GM18951 (cell line): ENCODE data around the gene CRP.
"Not testable (repeated sequence)": the region's sequence is repeated elsewhere in the genome, so short reads cannot be mapped to it uniquely, and the experiment has no call there.

Experiments
- POLR2A ChIP-seq: IDR thresholded peaks from 4 replicates; pipeline ENCODE4 v1.6.1; 2011; ENCODE audit warnings: mild to moderate bottlenecking; ENCODE audit not compliant: insufficient read length, insufficient read depth; ENCODE audit errors: extremely low read depth
- in situ Hi-C: fragments of 300-500 bp; cut with MboI; formaldehyde crosslinking; loops from one replicate; pipeline ENCODE4 v1.12.0; 2022; ENCODE audit warnings: low sequenced_read_pairs, mixed read lengths, inconsistent platforms; ENCODE audit not compliant: unreplicated experiment

The CRP gene

DNA sequence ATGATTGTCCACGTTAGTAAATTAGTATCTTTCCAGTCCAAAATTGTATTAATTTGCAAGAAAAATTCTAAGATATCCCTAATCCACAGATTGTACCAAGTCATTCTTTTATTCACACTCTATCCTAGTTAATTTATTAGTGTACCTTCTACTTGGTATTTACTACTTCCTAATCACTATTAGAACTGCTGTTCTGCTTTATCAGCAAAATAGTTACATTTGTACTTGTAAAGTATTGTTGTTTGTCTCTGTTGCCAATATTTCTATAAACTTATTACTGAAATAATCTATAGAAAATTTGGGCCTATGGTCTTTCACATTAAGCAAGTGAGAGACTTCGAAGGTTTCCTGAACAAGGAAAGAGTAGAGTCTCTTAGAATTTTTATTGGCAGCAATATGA is 5.6 kb upstream of the CRP start:
- in situ Hi-C loops: no loop called here
- no peak for TF ChIP-seq POLR2A

DNA sequence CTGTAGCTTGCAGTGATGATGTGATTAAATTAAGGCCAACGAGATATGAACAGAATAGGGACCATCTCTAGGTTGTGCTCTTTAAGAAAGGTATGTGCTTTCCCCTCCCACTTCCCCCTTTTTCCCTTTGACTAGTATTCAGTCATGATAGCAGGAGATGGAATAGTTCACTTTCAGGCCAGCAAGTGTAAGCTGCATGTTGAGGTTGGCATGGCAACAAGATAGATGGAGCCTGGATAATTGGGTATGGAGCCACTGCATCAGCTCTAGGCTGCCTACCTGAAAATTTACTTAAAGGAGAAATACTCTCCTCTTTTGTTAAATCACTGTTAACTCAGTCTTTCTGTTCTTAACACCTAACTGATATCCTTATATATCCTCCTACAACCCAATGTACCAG is 1.5 kb upstream of the CRP start:
- in situ Hi-C loops: no loop called here
- no peak for TF ChIP-seq POLR2A

DNA sequence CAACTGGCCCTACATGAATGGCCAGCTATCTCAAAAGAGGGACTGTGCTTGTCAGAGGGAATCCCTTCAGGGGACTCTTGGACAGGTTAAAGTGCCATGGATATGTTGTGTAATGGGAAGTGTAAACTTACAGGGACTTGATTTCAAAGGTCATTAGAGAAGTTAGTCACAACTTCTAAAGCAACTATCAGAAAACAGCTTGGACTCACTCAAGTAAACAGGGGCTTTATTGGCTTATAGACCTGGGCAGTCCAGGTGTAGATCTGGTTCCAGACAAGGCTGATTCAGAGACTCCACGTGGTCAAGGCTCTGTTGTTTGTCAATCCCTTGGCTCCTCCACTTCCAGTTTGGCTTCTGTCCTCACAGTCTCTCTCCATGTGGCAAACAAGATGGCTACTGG is 2.3 kb downstream of the CRP start:
- no peak for TF ChIP-seq POLR2A
- in situ Hi-C loops: no loop called here

DNA sequence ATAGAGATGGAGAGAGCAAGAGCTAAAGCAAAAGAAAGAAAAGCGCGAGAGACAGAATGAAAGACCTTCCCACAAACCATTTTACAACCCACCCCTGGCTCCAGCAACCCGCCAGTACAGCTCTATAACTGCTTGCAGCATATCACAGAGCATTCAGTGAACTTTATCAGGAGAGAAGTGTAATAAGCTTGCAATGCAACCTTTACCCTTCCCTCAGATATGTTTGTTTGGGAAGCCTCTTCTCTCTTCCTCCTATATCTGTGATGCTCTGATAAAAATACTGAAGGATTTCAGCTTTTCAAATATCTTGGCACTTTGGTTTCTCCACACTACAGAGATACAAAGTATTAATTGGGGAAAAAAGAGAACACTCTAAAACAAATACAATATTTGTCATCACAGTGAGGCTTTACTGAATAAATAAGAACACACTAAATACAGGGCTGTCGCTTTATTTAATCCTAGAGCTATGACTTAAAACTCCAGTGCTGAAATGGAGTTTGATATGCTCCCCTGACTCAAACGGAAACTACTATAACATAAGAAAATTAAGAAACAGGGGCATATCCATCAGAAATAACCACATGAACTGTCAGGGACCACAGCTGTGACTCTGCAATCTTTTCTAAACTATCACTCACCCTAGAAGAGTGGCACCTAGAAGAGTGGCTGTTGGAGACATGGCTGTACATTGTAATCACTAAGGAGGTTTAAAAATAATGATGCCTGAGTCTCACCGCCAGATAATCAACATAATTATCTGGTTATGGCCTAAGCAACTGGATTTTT is 6.7 kb downstream of the CRP start:
- TF ChIP-seq POLR2A: no peak
- in situ Hi-C loops: no loop called here

DNA sequence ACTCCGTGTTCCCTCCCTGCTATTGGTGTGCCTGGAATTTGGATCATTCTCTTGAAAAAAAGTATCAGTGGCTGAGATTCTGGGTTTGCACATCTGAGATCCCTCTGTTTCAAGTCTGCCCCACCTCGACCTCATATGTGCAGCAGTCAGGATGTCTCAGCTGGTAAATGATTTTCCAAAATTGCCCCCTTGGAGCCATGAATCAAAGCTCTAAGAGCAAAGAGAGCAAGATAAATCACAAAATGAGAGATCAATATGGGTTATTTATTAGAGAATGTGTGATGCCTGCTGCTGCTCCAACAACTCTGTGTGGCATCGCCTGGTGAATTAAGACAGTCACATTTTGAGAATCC is 8.5 kb downstream of the CRP start:
- in situ Hi-C loops: no loop called here
- TF ChIP-seq POLR2A: no peak

DNA sequence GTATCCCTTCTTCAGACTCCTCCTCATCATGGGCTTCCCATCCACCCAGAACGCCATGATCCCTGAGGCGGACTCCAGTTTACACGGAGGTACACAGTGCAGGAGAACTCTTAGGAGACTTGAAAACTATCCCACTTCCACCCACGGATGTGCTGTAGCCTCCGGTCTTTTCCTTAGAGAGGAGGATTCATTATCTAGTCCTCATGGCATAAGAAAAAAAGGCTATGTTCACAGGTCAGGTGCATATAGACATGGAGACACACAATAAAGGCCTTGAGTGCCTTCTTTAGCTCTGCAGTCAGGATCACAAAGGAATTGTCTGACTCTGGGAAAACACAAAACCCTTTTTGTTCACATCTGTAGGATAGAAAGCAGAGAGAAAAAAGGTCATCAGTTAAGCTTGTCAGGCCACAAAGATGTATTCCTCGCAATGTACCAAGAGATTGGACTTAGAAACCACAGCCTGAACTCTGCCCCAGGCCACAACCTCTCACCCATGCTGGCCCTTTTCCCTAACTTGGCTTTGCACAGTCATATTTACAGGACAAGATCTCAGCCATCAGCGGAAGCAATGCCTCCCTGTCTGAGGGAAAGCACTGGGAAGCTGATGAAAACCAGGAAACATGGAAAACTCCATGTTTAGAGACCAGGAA is 9.0 kb downstream of the CRP start:
- in situ Hi-C loops: no loop called here
- TF ChIP-seq POLR2A: no peak

DNA sequence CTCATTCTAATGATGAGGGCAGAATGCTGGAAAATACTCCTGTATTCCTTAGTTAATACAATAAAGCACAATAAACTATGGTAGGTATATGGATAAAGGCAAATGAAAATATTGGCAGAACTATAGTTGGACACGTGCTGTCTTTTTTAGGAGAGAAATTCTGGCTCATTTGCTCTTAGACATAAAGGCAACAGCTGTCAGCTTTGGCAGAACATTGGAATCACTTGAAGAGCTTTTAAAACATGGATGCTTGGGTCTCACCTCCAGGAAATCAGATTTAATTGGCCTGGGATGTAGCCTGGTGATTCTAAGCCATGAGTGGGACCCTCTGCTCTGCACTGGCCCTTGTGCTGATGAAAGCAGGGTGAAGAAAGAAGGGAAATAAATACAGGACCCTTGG is 9.9 kb downstream of the CRP start:
- no peak for TF ChIP-seq POLR2A
- in situ Hi-C loops: no loop called here

DNA sequence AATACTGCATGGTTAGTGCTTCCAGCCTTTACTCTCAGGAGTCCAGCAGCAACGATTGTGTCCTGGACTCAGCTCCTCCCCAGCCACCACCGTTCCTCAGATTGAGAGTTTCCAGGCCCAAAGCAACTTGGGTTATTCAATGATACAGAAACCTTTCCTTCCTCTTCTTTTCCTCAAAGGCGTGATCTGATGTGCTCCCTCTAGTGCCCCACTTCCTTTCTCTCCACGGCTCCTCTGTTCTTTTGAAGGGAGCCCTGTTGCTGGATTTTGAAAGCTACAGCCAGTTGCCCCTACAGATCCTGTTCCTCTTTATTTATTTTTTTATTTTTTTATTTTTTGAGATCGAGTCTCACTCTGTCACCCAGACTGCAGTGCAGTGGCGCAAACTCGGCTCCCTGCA is 14.1 kb downstream of the CRP start:
- in situ Hi-C loops: no loop called here
- no peak for TF ChIP-seq POLR2A

DNA sequence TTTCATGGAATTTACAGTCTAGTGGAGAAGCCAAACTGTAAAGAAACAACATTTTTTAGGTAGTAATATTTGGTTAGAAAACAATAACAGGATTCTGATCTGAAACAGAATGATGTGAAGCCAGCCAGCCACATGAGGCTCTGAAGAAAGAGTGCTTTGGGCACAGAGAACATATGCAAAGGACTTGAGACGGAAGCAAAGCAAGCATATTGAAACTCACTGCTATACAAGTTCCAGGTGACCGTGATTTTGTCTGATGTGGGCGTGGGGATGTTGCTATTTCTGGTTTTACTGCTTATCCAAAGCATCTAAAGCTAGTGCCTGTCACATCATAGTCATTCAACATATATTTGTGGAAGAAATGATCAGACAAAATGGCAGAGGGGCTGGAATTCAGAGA is 14.7 kb downstream of the CRP start:
- in situ Hi-C loops: no loop called here
- TF ChIP-seq POLR2A: no peak

DNA sequence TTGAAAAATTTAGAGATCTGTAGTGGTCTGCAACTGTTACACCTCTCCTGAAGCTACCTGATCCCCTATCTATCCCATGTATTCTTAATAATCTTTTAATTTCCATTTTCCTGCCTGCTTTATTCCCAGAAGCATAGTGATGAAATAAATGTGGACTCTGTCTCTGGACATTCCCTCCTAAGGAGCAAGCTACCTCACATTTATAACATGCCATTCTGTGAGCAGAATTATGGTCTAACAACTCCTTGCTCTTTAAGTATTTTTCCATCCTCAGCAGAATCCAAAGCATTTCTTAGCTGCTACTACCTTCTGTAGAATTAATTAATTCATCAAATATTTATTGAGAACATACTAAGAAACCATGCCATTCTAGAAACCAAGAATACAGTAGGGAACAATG is 15.1 kb downstream of the CRP start:
- no peak for TF ChIP-seq POLR2A
- in situ Hi-C loops: no loop called here

DNA sequence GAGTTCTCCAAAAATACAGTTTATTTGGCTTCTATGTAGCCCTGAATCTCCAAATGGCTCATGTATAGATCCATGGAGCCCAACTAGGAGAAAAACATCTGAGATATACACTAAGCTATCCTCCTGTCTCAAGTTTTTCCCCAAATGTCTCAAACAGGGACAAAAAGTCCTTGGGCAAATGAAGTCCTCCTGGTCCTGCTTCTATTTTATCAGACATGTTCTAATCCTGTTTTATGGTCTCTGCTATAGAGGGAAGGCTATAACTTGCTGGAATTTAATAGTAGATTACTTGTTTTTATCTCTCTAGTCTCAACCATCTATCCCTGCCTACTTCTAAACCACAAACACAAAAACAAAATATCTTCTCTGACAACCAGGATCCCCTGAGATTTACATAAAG is 26.9 kb downstream of the CRP start:
- in situ Hi-C loops: no loop called here
- TF ChIP-seq POLR2A: no peak

DNA sequence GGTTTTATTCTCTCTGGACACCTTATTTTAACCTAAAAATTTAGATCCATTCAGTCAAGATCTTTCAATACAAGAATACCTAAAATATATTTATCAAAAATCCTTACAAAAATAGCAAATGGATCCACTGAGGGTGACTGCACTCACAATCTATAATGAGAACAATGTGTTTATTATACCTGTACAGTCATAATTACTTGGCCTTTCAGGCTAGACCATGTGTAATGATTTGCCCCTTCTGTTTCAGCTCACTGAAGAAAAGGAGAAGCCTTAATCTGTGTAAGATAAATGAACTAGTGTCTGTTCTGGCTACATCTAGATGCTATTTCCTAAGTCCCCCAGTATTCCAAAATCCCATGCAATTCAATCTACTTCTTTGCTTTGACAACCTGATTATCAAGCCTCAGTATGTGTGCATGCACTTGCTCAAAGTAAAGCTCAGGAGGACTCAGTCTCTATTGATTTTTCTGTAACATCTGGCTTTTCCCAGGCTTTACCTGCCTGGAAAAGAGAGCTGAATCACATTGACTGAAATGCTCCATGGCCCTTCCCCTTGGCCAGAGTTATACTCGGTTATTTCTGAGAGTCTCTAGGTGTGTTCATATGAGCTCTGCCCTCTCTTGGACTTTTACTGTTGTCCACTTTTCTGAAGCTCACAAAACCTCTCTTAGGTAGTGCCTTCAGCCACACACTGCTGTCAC is 27.6 kb downstream of the CRP start:
- no peak for TF ChIP-seq POLR2A
- in situ Hi-C loops: no loop called here

DNA sequence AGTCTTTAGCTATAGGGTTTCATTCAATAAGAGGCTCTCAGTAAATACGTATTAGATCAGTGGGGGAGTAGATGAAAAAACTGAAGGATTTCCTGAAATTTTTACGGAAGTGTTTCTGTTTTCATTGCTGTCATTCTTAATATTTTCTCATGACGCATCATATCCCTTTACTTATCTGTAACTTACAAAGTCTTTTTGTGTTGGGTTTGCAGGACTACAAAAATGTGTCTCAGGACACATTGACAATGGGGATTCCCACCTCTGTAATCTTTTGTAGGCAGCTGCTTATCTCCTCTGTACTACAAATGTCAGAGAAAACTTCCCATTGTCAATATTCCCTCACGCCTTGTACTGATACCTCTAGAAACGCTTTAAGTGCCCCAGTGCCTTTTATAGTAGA is 35.5 kb downstream of the CRP start:
- TF ChIP-seq POLR2A: no peak
- in situ Hi-C loops: no loop called here

DNA sequence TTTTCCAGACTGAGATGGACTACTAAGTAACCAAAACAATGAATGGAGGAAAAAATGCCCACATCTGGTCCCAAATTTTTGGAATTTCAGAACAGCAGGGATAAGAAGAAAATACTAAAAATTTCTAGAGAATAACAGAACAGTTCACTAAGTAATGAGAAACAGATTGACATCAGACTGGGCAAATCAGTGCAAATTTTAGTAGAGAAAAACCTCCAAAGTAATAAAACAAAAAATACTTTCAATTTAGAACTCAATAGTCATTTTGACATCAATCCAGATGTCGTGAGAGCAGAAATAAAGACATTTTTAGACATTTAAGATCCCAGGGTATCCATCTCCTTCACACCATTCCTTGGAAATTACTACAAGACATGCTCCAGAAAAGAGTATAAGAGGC is 39.3 kb downstream of the CRP start:
- TF ChIP-seq POLR2A: no peak
- in situ Hi-C loops: no loop called here

DNA sequence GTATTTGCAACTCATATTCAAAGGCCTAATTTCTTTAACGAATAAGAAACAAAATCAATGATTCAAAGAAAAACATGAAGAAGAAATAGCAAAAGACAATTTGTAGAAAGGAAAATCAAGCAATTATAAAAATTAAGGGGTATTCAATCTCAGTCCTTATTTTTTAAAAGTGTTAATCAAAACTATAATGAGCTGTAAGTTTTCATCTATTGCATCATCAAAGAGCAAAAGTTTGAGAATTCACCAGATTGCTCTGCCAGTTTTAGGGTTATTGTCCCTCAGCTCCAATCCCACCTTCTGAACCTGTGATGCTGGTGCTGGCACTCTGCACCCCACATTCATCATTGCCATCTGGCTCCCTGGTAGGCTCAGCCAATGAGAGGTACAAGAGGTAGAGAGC is 42.0 kb downstream of the CRP start:
- in situ Hi-C loops: not testable (repeated sequence)

DNA sequence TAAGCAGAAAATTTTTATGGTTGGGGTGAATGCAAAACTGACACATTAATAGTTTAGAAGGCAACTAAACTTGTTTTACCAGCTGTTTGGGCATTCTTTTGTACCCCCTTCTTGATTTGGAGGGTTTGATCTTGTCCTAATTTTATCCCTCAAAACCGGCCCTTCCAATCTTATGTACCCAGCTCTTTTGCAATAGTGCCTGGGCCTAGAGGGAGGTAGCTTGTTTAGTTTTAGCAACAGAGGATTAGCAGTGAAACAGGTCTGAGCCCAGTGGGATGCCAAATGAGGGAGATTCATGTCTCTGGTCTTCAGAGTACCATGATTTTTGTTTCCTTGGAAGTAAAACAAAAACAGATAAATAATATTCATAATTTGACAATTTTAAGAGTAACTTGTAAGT is 45.1 kb downstream of the CRP start:
- in situ Hi-C loops: no loop called here
- TF ChIP-seq POLR2A: no peak
